OCI-LY7 (cell line): ENCODE data around the gene KRT81.

Source experiments
- CTCF ChIP-seq: fragments of 200-600 bp; sonication (generic); conservative IDR thresholded peaks from 2 replicates; pipeline ENCODE4 v1.5.1; 2014; ENCODE audit warnings: mild to moderate bottlenecking, antibody characterized with exemption, low read length, moderate library complexity, mixed read lengths
- EZH2phosphoT487 ChIP-seq: fragments of 200-600 bp; sonication (generic); IDR thresholded peaks from 2 replicates; pipeline ENCODE4 v1.6.1; 2018; ENCODE audit warnings: low read depth, borderline replicate concordance, mild to moderate bottlenecking, mixed run types, antibody characterized with exemption, low read length, moderate library complexity, mixed read lengths

- no peak for TF ChIP-seq CTCF
- TF ChIP-seq EZH2phosphoT487 = no peak
Measured at GRCh38 chr12:52251367-52252051, 39.8 kb downstream of the KRT81 start.
